GM11168 (cell line): ENCODE results near the gene GRIK2.
"Not testable (repeated sequence)": the region's sequence is repeated elsewhere in the genome, so short reads cannot be mapped to it uniquely, and the experiment has no call there.

ENCODE experiments used
- in situ Hi-C: fragments of 300-500 bp; cut with MboI; formaldehyde crosslinking; loops from one replicate; pipeline ENCODE4 v1.12.0; 2022; ENCODE audit warnings: low sequenced_read_pairs; ENCODE audit not compliant: unreplicated experiment

The GRIK2 gene

DNA sequence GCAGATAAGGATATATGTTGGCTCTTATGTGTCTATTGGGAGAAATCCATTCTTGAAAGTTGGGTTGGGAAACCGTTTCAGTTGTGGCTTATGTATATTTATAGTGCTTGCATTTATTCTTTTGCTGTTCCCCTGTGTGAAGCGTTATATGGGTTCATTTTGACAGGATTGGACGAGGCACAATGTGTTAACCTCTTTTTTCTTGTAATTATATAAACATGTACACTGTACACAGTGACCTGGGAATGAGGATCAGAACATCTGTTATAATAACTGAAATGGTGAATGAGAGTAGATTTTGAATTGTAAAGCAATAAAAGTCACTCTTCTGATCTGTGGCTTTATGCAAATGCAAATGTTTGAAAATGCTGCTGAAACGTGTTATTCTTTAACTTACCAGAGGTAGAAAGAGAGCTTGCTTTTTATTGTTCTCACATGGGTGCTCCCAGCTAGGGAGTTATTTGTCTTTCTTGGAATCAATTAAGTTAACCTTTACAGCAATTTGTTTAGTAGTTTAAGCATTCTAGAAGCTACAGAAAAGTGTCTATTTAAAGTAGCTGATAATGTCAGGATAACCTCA, 213.7 kb downstream of the GRIK2 start:
- in situ Hi-C loops: no loop called here

DNA sequence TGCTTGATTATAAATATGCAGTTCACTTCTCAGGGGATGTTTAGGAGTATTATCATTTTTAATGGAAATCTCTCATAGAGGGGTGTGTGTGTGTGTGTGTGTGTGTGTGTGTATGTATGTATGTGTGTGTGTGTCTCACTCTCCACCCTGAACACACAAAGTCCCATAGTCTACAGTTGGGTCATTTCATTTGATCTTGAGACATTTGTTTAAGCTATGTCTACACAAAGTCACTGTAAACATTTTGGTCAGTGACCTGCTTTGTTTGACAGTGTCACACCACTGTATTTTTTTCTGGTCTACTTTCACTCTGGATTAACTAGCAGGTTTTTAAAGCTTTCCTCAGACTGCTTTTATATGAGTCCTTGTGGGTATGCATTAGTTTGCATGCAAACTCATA, 215.2 kb downstream of the GRIK2 start:
- in situ Hi-C loops: no loop called here

DNA sequence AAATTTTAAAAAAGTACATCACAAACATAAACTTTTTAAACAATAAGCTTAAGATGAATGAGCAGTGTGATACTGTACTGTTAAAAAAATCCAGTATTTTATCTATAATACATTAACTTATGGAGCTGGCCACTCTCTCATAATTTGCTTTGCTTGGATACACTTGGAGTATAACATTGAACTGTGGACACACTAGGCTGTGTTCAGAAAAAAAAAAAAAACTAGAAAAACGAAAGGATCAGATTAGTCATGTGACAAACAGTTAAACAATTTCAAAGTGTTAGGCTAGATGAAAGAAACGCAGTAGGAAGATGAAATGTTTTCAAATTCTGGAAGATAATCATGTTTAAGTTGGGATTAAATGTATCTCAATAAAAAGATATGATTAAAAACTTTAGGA, 220.0 kb downstream of the GRIK2 start:
- in situ Hi-C loops: no loop called here

DNA sequence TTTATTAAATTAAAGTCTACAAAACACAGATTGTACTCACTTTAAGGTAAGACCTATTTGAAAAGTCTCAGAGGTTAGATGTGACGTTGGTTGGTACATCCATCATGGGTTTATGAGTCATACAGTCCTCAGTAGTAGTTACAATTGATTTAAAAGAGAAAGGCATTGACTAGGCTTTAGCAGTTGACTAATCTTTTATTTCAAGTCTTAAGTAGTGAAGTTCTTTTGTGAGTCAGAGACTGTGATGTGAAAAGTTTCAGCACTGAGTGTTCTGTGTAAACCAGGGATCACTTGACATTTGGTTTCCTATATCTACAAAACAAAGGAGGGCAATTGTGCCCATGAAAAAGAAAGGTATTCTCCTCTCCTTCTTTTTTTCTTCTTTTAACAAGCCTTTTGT, 221.3 kb downstream of the GRIK2 start:
- in situ Hi-C loops: no loop called here

DNA sequence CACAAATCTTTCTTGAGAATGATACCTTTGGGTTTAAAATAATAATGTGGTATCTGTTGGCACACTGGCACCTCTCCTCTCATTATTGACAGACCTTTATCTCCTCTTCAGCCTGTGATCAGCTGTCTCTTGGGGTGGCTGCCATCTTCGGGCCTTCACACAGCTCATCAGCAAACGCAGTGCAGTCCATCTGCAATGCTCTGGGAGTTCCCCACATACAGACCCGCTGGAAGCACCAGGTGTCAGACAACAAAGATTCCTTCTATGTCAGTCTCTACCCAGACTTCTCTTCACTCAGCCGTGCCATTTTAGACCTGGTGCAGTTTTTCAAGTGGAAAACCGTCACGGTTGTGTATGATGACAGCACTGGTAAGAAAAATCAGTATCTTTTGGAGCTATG, 232.8 kb downstream of the GRIK2 start:
- in situ Hi-C loops: no loop called here

DNA sequence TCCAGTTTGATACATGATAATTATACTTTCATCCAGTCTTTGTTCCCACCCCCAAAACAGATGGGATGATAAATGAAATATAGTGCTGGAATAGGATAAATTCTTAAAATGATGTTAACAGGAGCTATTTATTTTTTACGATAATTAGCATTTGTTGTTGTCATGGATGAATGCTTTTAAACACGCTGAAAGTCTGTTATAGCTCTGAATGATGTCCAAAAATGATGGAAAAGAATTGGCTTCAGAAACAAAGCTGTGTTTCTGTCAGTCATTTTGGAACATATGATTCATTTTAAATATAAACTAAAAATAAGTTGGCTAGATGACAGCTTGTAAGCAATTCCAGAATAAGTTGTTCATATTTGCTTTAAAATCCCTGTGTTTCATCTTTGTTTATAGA, 237.4 kb downstream of the GRIK2 start:
- in situ Hi-C loops: no loop called here

DNA sequence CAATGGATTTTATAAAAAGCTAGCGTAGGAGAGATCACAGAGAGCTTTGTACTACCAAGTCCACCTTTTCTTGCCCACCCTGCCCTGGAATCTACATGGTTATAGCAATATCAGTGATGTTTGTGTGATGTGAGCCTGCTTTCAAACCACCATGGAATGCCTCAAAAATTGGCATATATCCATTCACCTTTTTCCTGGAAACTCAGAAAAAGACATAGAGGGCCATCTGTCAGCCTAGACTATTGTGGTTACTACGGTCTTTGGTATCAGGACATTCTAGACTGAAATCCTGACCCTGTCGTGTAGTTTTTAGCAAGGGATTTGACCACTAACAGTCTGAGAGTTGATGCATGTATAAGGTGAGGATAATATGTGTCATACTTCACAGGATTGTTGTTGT, 239.6 kb downstream of the GRIK2 start:
- in situ Hi-C loops: no loop called here

DNA sequence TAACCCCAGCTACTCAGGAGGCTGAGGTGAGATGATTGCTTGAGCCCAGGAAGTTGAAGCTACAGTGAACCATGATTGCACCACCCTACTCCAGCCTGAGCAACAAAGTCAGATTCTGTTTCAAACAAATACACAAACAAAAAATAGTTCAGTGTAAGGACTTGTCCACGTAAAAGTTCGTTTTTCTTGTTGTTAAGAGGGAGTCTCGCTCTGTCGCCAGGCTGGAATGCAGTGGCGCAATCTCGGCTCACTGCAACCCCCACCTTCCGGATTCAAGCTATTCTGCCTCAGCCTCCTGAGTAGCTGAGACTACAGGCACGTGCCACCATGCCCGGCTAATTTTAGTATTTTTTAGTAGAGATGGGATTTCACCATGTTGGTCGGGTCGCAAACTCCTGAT, 245.4 kb downstream of the GRIK2 start:
- in situ Hi-C loops: not testable (repeated sequence)

DNA sequence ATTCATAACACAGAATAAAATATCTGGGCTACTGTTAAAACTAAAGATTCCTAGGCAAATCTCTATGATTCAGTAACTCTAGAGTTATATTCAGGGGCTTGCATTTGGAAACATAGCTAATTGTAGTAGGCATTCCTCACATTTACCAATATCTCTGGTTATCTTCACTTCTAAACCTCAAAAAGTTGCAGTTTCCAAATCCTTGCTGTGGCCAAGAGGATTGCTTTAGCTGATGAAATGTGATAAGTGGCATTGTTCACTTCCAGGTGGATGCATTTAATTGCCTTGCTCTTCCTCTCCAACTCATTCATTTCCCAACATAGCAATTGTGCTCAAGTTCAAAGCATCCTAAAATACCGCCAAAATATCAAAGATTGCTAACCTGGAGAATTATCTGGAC, 246.6 kb downstream of the GRIK2 start:
- in situ Hi-C loops: no loop called here

DNA sequence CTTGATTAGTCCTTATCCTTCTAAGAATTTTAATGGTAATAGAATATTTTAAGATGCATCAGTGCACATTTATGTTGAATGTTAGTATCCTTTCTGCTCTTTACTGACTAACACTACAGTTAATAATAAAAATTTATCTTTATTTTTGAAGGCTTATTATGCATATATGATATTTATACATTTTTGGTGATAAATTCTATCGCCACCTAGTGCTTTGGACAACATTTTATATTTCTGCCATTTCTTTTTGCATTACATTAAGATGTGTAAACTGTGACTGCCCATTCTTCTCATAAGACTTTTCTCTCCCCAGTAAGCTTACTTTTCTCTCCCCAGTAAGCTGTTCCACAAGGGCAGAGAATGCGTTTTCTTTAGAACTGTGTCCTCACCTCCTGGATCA, 252.3 kb downstream of the GRIK2 start:
- in situ Hi-C loops: no loop called here

DNA sequence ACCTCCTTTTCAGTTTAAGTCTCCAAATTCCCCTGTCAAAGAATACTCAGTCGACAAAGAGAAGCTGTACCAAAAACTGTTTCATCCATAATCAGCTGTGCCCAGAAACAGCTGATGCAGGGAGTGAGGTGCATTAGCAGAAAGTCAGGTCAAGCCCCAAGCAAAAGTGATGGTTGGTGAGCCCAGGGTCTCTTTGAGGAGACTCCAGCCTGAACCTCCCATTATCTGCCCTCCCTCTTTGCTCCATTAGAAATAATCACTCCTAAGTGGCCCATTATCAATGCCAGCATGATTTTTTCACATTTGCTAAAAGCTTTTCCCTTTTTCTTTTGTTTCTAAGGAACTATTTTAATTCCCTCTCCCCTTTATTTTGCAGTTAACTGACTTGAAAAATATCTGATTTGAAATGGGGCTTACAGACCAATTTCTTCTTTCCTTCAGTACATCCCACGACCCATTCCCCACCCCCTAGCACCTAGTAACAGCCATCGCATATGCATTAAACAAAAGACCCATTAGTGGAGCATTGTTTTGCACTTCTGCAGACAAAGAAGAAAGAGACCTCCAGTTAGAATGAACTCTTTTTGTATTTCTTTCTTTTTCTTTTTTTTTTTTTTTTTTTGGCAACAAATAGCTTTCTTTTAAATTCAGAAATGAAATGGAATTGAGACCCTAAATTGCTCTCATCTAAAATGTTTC, 257.0 kb downstream of the GRIK2 start:
- in situ Hi-C loops: no loop called here

DNA sequence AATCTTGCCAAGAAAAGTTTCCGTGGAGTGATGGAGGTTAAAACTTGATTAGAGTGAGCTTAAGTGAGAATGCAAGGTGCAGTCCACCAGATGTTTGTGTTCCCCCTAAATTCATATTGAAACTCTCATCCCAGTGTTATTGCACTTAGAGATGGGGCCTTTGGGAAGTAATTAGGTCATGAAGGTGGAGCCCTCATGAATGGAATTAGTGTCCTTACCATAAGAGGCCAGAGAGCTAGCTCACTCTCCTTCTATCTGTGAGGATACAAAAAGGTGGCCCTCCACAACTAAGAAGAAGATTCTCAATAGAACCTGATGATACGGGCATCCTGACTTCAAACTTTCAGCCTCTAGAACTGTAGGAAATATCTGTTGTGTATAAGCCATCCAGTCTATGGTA, 258.6 kb downstream of the GRIK2 start:
- in situ Hi-C loops: no loop called here

DNA sequence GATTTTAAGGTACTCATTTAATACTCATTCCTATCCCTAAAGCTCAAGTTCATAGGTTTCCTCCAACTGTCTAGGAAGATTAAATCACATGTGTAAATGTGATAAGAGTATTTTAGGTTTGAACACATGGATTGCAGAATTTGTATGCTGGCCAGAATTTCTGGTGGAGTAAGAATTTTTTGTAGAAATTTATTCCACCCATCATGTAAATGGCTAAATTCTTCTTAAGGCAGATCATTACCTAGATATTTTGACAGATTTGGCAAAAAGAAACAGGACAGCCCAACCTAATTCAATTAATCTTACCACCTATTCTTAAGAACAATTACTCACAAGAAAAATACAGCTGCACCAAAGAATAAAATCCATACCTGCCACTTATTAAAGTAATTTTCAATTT, 261.6 kb downstream of the GRIK2 start:
- in situ Hi-C loops: no loop called here

DNA sequence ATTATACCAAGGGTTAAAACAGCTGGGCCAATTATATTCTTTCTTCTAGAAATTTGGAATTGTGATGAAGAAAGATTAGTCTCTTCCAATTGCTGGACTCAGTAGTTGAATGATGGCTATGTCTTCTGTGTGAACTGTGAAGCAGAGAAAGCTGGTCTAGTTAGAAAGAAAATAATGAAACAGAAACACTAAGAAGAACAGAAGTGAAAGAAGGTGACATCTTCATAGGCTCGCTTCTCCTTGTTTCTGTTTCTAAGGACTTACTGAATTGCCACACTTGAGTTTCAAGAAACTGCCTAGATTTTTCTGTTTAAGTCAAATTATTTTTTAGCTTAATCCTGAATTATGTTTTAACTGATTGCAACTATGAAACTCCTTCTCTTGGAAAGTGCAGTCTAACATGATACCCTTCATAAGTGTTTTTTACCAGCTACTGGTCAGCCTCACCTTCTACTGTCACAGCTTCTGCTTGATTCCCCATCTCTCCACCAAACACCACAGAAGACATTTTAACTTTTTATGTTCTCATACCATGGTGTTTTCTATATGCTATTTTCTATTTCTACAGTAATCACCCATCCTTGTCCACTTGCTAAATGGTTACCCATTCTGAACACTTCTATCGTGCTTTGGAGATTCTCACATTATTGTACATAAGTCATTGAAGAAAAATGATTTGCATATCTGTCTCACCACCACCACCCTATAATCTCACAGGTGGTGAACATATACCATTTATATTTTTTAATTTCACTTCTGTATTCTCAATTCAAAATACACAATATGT, 268.8 kb downstream of the GRIK2 start:
- in situ Hi-C loops: no loop called here

DNA sequence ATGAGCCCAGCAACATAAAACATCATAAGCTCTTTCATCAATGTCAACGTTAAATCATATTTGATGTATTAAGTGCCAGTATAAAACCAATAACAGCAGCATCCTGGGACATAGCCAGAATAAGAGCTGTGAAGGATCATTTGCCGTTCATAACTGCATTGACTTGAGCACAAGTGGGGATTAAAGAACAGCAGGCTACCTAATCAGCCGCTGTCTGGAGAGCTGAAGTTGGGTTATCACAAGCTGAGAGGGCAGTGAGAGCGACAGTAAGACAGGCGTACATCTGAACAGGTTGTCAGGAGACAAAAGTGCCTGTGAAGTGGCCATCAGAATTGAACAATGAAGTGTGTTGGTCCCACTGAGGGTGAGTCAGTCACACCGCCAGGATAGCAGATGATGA, 269.6 kb downstream of the GRIK2 start:
- in situ Hi-C loops: no loop called here

DNA sequence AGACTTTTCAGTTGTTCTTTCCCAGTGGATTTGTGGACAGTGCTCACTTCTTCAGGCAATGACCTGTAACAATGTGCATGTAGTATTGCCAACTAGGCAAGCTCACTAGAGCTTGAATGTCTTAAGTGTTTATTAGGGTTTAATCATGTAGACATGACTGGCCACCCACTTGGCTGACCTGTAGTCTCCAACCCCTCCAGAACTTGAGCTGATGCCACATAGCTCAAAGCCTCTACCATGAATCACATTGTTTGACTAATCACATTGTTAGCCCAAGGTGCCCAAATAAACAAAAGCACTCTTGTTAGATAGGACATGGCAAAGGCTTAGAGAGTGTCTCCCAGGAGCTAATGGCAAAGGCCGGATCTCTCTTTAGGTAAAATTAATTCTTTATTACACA, 272.7 kb downstream of the GRIK2 start:
- in situ Hi-C loops: no loop called here

DNA sequence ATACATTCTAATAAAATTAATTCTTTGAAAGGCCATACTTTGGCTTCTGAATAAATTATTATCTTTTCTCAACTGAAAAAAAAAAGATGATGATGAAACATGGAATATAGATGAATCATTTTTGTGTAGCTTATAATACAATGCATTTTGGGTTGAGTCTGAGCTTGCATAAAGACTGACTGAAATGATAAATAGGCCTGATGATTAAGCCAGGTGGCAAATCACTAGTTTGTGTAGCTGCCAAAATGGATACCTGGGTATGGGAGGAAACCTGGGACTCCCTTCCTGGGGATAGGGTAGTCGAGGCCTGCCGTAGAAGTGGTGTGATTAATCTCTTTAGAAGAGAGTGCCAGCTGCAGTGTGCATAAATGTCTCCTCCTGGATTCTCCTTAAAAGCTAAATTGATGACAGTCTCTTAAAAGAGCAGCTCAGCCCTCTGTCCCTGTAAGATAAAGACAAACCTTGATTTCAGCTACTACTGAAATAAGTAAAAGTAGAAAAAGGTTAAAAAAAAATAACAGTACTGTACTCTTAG, 275.1 kb downstream of the GRIK2 start:
- in situ Hi-C loops: no loop called here

DNA sequence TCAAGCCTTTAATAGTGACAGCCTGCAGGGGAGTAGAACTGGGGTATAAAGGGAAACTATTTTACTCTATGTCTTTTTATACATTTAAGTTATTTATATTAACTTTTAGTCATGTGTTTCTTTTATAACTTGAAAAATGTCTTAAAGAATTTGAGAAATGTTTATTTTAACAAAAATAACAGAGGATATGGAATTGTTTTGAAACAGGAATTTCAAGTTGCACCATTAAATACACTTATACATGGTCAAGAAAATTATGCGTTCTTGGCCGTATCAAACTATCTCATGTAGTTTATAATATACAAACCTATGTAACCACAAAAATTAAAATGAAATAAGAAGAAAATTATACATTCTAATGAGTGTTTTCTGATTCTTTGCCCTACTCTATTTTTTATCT, 282.7 kb downstream of the GRIK2 start:
- in situ Hi-C loops: no loop called here

DNA sequence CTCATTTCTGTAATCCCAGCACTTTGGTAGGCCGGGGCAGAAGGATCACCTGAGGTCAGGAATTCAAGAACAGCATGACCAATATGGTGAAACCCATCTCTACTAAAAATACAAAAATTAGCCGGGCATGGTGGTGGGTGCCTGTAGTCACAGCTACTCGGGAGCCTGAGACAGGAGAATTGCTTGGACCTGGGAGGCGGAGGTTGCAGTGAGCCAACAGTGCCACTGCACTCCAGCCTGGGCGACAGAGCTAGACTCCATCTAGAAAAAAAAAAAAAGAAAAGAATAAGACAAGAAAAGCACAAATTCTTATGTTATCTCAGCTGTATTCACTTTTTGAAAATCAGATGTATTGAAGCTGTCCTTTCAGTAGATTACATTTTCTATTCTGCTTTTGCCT, 289.4 kb downstream of the GRIK2 start:
- in situ Hi-C loops: no loop called here

DNA sequence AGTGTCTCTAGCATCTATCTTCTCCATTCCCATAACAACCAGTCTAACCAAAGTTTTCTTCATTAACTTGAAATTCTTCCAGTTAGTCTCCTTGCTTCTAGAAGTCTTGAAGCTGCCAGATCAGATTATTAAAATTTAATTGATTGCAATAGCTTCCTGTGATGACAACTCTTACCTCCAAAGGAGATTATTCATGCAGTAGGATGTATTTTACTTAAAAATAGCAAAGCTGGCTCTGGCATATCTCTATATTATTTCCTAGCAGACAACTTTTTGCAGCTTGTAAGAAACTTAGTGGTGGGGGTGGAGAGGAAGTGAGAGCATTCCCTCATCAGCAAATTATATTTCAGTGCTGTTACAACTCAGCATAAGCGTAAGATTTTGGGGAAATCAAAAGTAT, 290.4 kb downstream of the GRIK2 start:
- in situ Hi-C loops: no loop called here

DNA sequence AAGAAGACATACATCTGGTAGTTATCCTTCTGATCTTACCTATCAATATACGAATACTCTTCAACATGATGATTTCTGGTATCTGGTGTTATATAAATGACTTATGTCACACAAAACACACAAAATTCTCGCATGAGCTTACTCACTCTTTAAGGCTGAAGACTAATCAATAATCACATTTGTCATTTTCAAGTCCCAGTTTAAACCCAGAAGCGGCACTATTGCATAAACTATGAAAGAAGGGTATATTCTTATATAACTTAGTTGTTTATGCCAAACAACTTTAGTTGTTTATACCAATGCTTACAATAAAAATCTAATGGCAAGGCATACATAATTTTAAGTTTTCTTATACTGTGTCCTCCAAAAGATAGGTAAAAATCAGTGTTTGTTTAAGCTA, 293.1 kb downstream of the GRIK2 start:
- in situ Hi-C loops: no loop called here
